HUDEP-2 (cell line): ENCODE data around the gene ADCY10.
"Not testable (repeated sequence)": the region's sequence is repeated elsewhere in the genome, so short reads cannot be mapped to it uniquely, and the experiment has no call there.

Source experiments
- DNase-seq, 76 experiments: peaks; one replicate each; lab custom pipeline; 2025; ENCODE audit not compliant: unreplicated experiment in 76 of 76; lab: John Stamatoyannopoulos, UW

Gene ADCY10

DNA sequence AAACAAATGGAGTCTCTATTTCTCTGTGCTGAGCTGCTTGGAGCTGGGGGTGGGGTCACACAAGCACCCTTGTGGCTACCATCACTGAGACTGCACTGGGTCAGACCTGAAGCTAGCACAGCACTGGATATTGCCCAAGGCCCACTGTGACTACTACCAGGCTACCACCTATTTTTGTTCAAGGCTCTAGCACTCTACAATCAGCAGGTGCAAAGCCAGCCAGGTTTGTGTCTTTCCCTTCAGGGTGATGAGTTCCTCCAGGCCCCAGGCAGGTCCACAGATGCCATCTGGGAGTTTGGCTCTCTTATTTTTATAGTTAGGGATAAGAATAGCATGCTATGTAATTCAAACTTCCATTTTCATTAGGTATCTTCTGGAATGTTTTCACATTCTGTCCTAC is 23.5 kb downstream of the ADCY10 start:
- no peak for DNase-seq

GRCh38 chr1:167887187-167887586 is 26.7 kb downstream of the ADCY10 start:
- not testable (repeated sequence) for DNase-seq

DNA sequence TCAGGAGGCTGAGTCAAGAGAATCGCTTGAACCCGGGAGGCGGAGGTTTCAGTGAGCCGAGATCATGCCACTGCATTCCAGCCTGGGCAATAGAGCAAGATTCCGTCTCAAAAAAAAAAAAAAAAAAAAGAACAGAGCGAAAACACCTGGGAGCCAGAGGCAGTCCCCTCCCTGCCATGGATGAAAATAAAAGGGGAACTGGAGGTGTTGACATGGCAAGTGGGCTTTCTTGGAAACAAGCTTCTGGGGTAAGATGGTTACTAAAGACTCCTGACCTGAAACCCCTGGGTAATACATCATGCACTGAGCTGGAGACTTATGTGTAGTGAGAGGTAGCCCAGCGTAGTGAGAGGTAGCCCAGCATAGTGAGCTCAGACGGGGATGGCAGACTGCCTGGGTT is 31.6 kb downstream of the ADCY10 start:
- no peak for DNase-seq

DNA sequence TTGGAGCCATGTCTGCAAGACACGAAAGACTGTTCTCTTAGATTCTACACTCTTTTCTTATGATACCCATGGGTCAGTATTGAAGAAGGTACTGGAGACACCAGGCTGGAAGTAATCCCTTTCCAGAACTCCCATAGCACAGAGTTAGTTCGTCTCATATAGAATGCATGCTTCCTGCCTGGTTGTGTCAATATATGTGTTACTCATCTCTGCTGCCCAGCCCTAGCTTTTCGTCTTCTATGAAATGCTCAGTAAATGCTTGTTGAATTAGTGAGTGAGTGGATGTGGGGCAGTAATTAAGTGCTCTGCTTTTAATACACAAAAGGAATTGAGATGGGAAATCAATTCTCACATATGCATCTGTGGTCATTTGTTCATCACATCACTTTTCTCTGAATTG is 32.1 kb downstream of the ADCY10 start:
- no peak for DNase-seq

GRCh38 chr1:167881069-167881468 is 32.9 kb downstream of the ADCY10 start:
- DNase-seq = no peak

DNA sequence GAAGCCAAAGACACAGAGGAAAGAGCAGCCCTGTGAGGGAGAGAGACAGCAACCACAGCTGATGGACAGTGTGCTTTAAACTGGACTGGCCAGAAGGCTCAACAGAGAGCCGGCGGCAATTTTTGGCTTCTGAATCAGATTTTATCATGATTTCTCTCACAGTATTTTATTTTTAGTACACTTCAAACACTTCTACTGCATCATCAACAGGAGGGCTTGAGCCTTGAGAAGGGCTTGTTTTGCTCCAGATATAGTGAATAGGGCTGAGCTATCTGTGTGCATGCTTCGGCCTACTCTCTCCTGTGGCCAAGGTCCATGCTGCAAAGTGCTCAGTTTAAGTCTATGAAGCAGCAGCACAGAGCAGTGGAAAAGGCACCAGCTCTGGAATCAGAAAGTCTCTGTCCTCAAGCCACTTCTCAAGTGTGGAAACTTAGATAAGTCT is 33.3 kb downstream of the ADCY10 start:
- peak in 2 of 76 experiments; percentile 11 to 14 for DNase-seq

DNA sequence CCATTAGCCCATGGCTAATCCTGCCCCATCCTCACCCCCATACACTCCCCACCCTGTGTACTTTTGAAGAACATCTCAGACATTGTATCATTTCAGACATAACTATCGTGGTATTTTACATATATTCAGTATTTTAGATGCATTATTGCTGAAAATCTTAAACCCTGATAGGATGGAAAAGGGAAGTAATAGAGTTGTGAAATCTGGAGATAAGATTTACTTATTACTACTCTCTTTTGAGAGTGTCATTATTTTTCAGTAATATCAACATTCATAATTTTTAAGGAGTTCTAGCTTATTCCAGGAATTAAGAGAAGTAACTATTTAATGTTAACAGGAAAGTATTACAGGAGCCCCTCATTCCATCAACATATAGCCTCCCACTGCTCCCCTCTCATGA is 34.4 kb downstream of the ADCY10 start:
- no peak for DNase-seq

- DNase-seq = no peak
Measured at GRCh38 chr1:167878372-167879160, 35.4 kb downstream of the ADCY10 start.

DNA sequence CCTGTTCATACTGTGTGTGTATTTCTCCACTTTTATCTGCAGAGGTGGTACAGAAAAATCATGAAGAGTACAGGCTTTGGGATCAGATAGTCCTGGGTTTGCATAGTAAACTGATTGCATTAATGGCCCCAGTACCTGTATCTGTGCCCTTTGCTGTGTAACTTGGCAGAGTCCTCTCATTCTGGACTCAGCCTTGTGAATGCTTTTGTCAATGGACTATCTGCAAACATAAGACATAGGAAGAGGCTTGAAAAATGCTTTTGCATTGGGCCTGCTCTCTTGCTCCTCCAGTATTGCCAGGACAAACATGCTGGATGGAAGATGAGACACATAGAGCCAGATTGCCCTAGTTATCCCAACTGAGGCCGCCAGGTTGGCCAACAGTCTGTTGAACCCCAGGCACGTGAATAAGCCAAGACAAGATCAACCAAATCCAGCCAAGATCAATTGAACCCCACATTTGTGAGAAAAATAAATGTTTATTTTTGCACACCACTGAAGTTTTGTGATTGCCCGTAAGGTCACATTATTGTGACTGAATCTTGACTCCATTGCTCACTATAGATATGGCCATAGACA is 37.2 kb downstream of the ADCY10 start:
- DNase-seq = no peak

DNA sequence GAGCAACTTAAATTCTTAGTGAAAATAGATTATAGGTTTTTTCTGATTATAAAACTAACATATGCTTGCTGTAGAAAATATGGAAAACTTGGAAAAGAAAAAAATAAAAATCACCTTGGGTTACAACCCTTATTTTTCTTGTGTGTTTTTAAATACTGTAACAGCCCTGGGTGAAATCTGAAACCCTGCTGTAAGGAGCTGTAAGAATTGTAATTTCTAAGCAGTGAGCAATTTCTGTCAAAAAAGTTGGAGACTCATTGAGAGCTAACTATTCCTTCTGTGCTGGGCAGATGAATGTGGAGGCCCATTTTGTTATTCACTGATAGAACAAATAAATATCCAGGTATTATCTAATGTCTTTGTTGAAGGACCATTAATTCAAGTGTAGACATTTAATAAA is 42.6 kb downstream of the ADCY10 start:
- DNase-seq = no peak

DNA sequence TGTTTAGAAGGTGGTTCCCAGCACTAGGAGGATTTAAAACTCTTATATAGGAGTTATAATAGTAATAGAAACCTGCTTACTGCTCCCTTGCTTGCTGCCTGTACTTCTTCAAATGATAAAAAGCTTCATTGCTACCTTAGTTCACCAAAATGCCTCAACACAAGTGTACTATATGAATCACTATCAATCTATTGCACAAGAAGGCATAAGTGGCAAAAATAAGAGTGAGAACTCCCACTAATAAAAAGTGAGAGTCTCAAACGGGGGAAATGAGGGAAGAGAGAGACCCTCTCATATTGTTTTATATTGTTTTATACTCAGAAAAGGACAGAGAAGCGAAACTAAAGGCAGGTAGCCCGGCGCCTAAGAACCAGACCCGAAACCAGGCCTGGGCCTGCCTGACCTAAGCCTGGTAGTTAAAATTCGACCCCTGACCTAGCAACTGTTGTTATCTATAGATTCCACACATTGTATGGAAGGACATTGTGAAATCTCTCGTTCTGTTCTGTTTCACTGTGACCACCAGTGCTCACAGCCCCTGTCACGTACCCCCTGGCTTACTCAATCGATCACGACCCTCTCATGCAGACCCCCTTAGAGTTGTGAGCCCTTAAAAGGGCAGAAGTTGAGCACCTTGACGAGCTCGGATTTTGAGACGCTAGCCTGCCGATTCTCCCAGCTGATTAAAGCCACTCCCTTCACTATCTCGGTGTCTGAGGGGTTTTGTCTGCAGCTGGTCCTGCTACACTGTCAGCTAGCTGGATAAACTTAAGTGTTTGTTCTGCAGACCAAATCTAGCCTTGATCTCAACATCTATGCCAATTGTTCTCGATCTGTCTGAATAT is 44.6 kb downstream of the ADCY10 start:
- DNase-seq = peak in 4 of 76 experiments; percentile 4 to 19 (median 11)

GRCh38 chr1:167866739-167867414 is 47.1 kb downstream of the ADCY10 start:
- DNase-seq = peak in 45 of 76 experiments; percentile 2 to 71 (median 32)

GRCh38 chr1:167866326-167866725 is 47.6 kb downstream of the ADCY10 start:
- DNase-seq = peak in 1 of 76 experiments; percentile 4

DNA sequence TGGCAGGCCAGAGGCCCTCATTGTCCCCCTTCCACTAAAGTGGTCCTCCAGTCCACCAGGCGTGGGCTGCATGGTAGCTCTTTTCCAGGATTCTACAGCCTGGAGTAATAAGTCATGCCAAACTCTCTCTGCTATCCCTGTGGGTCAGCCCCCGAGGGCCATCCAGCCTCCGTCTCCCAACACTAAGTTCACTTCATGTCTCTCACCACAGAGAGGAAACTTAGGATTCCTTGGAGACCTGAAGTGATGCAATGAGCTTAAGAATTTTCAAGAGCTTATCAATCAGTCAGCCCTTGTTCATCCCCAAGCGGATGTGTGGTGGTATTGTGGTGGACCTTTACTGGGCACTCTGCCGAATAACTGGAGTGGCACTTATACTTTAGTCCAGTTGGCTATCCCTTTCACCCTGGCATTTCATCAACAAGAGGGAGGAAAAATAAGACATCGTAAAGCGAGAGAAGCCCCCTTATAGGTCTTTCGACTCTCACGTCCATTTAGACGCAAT is 48.1 kb downstream of the ADCY10 start:
- DNase-seq = not testable (repeated sequence)

GRCh38 chr1:167865193-167865592 is 48.7 kb downstream of the ADCY10 start:
- not testable (repeated sequence) for DNase-seq

GRCh38 chr1:167864392-167865032 is 49.4 kb downstream of the ADCY10 start:
- no peak for DNase-seq

DNA sequence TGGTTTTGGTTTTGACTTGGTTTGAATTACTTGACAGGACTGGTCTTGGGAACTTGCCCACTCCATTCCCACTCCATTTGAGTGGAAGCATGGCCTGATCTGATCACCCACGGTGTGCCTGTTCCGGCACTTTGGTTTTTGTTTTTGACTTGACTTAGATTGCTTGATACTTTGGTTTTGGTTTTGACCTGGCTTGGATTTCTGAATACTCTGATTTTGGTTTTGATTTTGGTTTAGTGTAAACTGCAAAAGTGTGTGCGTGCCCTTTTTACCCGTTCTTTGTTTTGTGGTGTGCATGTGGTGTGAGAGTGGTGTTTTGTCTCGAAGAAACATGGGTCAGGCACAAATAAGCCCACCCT is 50.0 kb downstream of the ADCY10 start:
- no peak for DNase-seq

GRCh38 chr1:167863191-167863920 is 50.6 kb downstream of the ADCY10 start:
- not testable (repeated sequence) for DNase-seq

DNA sequence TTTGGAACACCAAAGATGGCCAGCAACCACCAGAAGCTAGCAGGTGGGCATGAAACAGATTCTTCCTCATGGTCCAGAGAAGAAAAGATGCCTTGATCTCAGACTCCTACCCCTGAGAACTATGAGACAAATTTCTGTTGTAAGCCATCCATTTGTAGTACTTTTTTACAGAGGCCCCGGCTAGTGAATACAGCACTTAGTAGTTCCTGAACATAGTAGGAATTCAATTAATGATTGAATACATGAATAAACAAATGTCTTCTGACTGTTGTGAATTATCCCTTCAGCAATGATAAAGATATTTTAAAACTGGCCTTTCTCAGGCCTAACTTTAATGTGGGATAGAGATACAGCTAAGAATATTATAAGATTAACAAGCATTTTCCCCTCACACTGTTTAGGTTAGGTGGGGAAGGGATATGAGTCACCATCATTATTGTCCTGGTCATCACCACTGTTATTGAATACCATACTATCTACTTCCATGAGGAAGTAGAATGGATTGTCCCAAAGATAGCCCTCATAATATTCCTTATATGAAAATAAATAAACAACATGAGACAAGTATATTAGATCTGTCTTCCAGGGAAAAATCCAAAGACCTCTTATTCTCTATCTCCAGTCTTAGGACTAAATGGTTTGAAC is 51.4 kb downstream of the ADCY10 start:
- DNase-seq = no peak
